SK-N-SH treated with all-trans-retinoic acid at 6 μM for 48 hours (cell line): Measurements from ENCODE around the gene IFIT1B.

Source experiments
- ESRRG ChIP-seq: fragments of 250-450 bp; sonication (Bioruptor Pico); IDR thresholded peaks from 2 replicates; pipeline ENCODE4 v1.6.1; 2021; ENCODE audit warnings: mild to moderate bottlenecking
- GLIS3 ChIP-seq: fragments of 250-450 bp; sonication (Bioruptor Pico); IDR thresholded peaks from 2 replicates; pipeline ENCODE4 v1.5.0; 2020; ENCODE audit warnings: mild to moderate bottlenecking, moderate library complexity
- RARB ChIP-seq: fragments of 250-450 bp; sonication (Bioruptor Pico); IDR thresholded peaks from 2 replicates; pipeline ENCODE4 v1.8.0; 2021; ENCODE audit warnings: mild to moderate bottlenecking, moderate library complexity
- TCF4 ChIP-seq: fragments of 250-450 bp; sonication (Bioruptor Pico); IDR thresholded peaks from 2 replicates; pipeline ENCODE4 v1.8.0; 2021; ENCODE audit warnings: mild to moderate bottlenecking, moderate library complexity, borderline replicate concordance
- ZC3H10 ChIP-seq: fragments of 250-450 bp; sonication (Bioruptor Pico); IDR thresholded peaks from 2 replicates; pipeline ENCODE4 v1.5.1; 2021; ENCODE audit warnings: mild to moderate bottlenecking, moderate library complexity
- TF ChIP-seq, protein P1 (sequence below): fragments of 250-450 bp; sonication (Bioruptor Pico); IDR thresholded peaks from 2 replicates; pipeline ENCODE4 v1.8.0; 2021; ENCODE audit warnings: low read depth, mild to moderate bottlenecking, moderate library complexity, borderline replicate concordance
- TF ChIP-seq, protein P2 (sequence below): fragments of 250-450 bp; sonication (Bioruptor Pico); IDR thresholded peaks from 2 replicates; pipeline ENCODE4 v1.8.0; 2020; ENCODE audit warnings: mild to moderate bottlenecking, moderate library complexity, borderline replicate concordance
- TF ChIP-seq, protein P3 (sequence below): fragments of 250-450 bp; sonication (Bioruptor Pico); IDR thresholded peaks from 2 replicates; pipeline ENCODE4 v1.5.1; 2020; ENCODE audit warnings: low read depth, mild to moderate bottlenecking, moderate library complexity

DNA sequence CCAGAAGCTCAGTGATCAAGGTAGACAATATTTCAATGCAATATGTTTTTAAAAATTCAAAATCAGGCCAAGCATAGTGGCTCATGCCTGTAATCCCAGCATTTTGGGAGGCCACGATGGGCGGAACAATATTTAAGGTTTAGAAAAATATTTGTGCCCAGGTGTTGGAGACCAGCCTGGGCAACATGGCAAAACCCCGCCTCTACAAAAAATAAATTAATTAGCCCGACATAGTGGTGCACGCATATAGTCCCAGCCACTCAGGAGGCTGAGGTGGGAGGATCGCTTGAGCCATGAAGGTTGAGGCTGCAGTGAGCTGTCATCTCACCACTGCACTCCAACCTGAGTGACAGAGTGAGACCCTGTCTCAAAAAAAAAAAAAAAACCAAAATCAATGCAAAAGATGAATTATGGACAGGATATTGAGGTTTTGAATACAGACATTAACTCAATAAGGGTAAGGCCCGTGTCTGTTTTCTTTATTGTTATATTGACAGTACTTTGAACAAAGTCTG, 35.6 kb downstream of the IFIT1B start:
- no peak for TF ChIP-seq ZC3H10
- no peak for TF ChIP-seq GLIS3 (CRISPR knock-in tag)
- no peak for TF ChIP-seq RARB (CRISPR knock-in tag)
- TF ChIP-seq, protein P1, sequence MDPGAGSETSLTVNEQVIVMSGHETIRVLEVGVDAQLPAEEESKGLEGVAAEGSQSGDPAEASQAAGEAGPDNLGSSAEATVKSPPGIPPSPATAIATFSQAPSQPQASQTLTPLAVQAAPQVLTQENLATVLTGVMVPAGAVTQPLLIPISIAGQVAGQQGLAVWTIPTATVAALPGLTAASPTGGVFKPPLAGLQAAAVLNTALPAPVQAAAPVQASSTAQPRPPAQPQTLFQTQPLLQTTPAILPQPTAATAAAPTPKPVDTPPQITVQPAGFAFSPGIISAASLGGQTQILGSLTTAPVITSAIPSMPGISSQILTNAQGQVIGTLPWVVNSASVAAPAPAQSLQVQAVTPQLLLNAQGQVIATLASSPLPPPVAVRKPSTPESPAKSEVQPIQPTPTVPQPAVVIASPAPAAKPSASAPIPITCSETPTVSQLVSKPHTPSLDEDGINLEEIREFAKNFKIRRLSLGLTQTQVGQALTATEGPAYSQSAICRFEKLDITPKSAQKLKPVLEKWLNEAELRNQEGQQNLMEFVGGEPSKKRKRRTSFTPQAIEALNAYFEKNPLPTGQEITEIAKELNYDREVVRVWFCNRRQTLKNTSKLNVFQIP: no peak
- TF ChIP-seq, protein P2, sequence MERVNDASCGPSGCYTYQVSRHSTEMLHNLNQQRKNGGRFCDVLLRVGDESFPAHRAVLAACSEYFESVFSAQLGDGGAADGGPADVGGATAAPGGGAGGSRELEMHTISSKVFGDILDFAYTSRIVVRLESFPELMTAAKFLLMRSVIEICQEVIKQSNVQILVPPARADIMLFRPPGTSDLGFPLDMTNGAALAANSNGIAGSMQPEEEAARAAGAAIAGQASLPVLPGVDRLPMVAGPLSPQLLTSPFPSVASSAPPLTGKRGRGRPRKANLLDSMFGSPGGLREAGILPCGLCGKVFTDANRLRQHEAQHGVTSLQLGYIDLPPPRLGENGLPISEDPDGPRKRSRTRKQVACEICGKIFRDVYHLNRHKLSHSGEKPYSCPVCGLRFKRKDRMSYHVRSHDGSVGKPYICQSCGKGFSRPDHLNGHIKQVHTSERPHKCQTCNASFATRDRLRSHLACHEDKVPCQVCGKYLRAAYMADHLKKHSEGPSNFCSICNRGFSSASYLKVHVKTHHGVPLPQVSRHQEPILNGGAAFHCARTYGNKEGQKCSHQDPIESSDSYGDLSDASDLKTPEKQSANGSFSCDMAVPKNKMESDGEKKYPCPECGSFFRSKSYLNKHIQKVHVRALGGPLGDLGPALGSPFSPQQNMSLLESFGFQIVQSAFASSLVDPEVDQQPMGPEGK (CRISPR knock-in tag): no peak
- TF ChIP-seq TCF4 (CRISPR knock-in tag): no peak
- TF ChIP-seq, protein P3, sequence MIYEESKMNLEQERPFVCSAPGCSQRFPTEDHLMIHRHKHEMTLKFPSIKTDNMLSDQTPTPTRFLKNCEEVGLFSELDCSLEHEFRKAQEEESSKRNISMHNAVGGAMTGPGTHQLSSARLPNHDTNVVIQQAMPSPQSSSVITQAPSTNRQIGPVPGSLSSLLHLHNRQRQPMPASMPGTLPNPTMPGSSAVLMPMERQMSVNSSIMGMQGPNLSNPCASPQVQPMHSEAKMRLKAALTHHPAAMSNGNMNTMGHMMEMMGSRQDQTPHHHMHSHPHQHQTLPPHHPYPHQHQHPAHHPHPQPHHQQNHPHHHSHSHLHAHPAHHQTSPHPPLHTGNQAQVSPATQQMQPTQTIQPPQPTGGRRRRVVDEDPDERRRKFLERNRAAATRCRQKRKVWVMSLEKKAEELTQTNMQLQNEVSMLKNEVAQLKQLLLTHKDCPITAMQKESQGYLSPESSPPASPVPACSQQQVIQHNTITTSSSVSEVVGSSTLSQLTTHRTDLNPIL: no peak
- TF ChIP-seq ESRRG: no peak
